ENCODE data around the gene LDAH. TPM values are rescaled to one million over a fixed set of nuclear protein-coding genes. Genes with fewer than 3 reads are reported as not detected.

LDAH gene
- total and polyA plus RNA-seq, 4 experiments from 2014 or later, result 12.3 to 23.9 (median 18.8) TPM

GRCh38 chr2:20839052-20839451 lies 16.2 kb upstream of the LDAH start:
- DNase-seq, result no peak
- Histone ChIP-seq H3K4me3 (ENCODE audit: low read length in 2 of 2) (no peak overlapping the region), H3K4me1 (ENCODE audit: insufficient read depth, low read length) (no peaks in the 10 kb centered on the region), H3K27ac (ENCODE audit: low read depth, low read length) (no peak overlapping the region), H3K9me3 (ENCODE audit: control insufficient read depth in 1 of 2, low read length in 2 of 2) (no peaks in the 10 kb centered on the region), H3K27me3 (ENCODE audit: insufficient read depth, low read length) (peaks cover 12% of the 10 kb centered on the region), H3K36me3 (ENCODE audit: insufficient read depth, low read length) (no peaks in the 10 kb centered on the region)
- intact Hi-C loops (cut with micrococcal nuclease), result no loop called here
- no peak overlapping the region for H3K27ac Mint-ChIP-seq
- H3K9me3 Mint-ChIP-seq, result peaks cover 0 to 6% (median 1%) of the 10 kb centered on the region in 8 donors
- no peaks in the 10 kb centered on the region for H3K36me3 Mint-ChIP-seq
- H3K4me1 Mint-ChIP-seq, result no peaks in the 10 kb centered on the region
- H3K27me3 Mint-ChIP-seq, result peaks cover 32 to 52% of the 10 kb centered on the region in 2 donors
- no peak overlapping the region for H3K4me3 Mint-ChIP-seq
- ChIA-PET CTCF (ENCODE audit: partially characterized antibody) (no interaction called here), POLR2A (ENCODE audit: partially characterized antibody) (no interaction called here)

- ChIA-PET POLR2A (ENCODE audit: partially characterized antibody) (no interaction called here), CTCF (ENCODE audit: partially characterized antibody) (no interaction called here)
- Histone ChIP-seq H3K4me1 (ENCODE audit: insufficient read depth, low read length) (no peaks in the 10 kb centered on the region), H3K36me3 (ENCODE audit: insufficient read depth, low read length) (no peaks in the 10 kb centered on the region), H3K4me3 (ENCODE audit: low read length in 2 of 2) (no peak overlapping the region), H3K27me3 (ENCODE audit: insufficient read depth, low read length) (peaks cover 10% of the 10 kb centered on the region), H3K9me3 (ENCODE audit: control insufficient read depth in 1 of 2, low read length in 2 of 2) (no peaks in the 10 kb centered on the region), H3K27ac (ENCODE audit: low read depth, low read length) (no peak overlapping the region)
- H3K36me3 Mint-ChIP-seq, result no peaks in the 10 kb centered on the region
- H3K27me3 Mint-ChIP-seq, result peaks cover 36 to 52% of the 10 kb centered on the region in 2 donors
- no peak overlapping the region for H3K27ac Mint-ChIP-seq
- peaks cover 0 to 6% (median 3%) of the 10 kb centered on the region in 8 donors for H3K9me3 Mint-ChIP-seq
- H3K4me1 Mint-ChIP-seq, result no peaks in the 10 kb centered on the region
- intact Hi-C loops (cut with micrococcal nuclease), result no loop called here
- DNase-seq, result no peak
- H3K4me3 Mint-ChIP-seq, result no peak overlapping the region
These were observed 15.1 kb upstream of the LDAH start for GRCh38 chr2:20838016-20838415.

GRCh38 chr2:20836521-20836920 lies 13.6 kb upstream of the LDAH start:
- no peaks in the 10 kb centered on the region for H3K9me3 ChIP-seq (ENCODE audit: control insufficient read depth in 1 of 2, low read length in 2 of 2)
- peaks cover 0 to 6% (median 3%) of the 10 kb centered on the region in 8 donors for H3K9me3 Mint-ChIP-seq
- no peak overlapping the region for H3K27ac ChIP-seq (ENCODE audit: low read depth, low read length)
- no peaks in the 10 kb centered on the region for H3K4me1 Mint-ChIP-seq
- peaks cover 32 to 45% of the 10 kb centered on the region in 2 donors for H3K27me3 Mint-ChIP-seq
- H3K36me3 Mint-ChIP-seq, result no peaks in the 10 kb centered on the region
- CTCF ChIA-PET (ENCODE audit: partially characterized antibody), result no interaction called here
- no peak overlapping the region for H3K4me3 Mint-ChIP-seq
- intact Hi-C loops (cut with micrococcal nuclease), result no loop called here
- no peak overlapping the region for H3K4me3 ChIP-seq (ENCODE audit: low read length in 2 of 2)
- no peaks in the 10 kb centered on the region for H3K36me3 ChIP-seq (ENCODE audit: insufficient read depth, low read length)
- peaks cover 3% of the 10 kb centered on the region for H3K27me3 ChIP-seq (ENCODE audit: insufficient read depth, low read length)
- H3K27ac Mint-ChIP-seq, result no peak overlapping the region
- no peaks in the 10 kb centered on the region for H3K4me1 ChIP-seq (ENCODE audit: insufficient read depth, low read length)
- DNase-seq, result no peak
- POLR2A ChIA-PET (ENCODE audit: partially characterized antibody), result no interaction called here

DNA sequence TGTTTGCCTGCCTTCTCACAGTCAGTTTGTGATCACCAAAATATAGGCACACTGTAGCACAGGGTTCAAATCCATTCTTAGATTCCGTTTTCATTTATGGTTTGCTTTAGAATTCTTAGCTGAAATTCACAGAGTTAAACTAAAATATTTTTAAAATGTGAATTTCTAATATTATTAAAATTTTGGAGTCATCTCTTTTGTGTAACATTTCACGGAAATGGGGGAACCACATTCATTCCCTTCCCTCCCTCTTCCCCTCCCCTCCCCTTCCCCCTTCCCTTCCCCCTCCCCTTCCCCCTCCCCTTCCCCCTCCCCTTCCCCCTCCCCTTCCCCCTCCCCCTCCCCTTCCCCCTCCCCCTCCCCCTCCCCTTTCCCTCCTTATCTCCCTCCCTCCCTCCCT lies 11.4 kb upstream of the LDAH start:
- peaks cover 32 to 46% of the 10 kb centered on the region in 2 donors for H3K27me3 Mint-ChIP-seq
- Histone ChIP-seq H3K36me3 (ENCODE audit: insufficient read depth, low read length) (no peaks in the 10 kb centered on the region), H3K9me3 (ENCODE audit: control insufficient read depth in 1 of 2, low read length in 2 of 2) (no peaks in the 10 kb centered on the region), H3K27me3 (ENCODE audit: insufficient read depth, low read length) (no peaks in the 10 kb centered on the region), H3K4me3 (ENCODE audit: low read length in 2 of 2) (no peak overlapping the region), H3K27ac (ENCODE audit: low read depth, low read length) (no peak overlapping the region), H3K4me1 (ENCODE audit: insufficient read depth, low read length) (no peaks in the 10 kb centered on the region)
- H3K36me3 Mint-ChIP-seq, result no peaks in the 10 kb centered on the region
- no peak overlapping the region for H3K27ac Mint-ChIP-seq
- CTCF ChIA-PET (ENCODE audit: partially characterized antibody), result interaction anchor here (0.8 kb wide), 2 partner anchors 9 to 11 kb away, joined by 3 read pairs; no protein-coding TSS in a partner anchor
- H3K4me3 Mint-ChIP-seq, result no peak overlapping the region
- intact Hi-C loops (cut with micrococcal nuclease), result no loop called here
- H3K4me1 Mint-ChIP-seq, result no peaks in the 10 kb centered on the region
- H3K9me3 Mint-ChIP-seq, result peaks cover 0 to 9% (median 4%) of the 10 kb centered on the region in 8 donors
- POLR2A ChIA-PET (ENCODE audit: partially characterized antibody), result no interaction called here
- no peak for DNase-seq

DNA sequence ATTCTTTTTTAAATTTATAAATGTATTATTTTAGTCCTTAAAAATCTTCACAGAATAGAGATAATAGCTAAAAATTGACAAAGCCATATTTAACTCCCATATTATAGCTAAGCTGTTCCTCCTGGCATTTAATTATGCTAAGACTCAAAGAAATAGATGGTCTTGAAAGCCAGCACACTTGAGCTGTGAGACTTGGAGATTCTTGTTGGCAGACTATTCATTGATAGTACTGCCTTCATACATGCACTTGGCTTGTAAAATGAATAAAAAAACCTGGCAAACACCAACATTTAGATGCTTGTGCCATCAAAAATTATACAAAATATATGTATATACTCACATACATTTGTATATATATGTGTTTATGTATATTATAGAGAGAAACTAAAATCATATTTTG lies 9.7 kb upstream of the LDAH start:
- intact Hi-C loops (cut with micrococcal nuclease), result no loop called here
- CTCF ChIA-PET (ENCODE audit: partially characterized antibody), result no interaction called here
- H3K27me3 Mint-ChIP-seq, result peaks cover 21 to 35% of the 10 kb centered on the region in 2 donors
- no peak overlapping the region for H3K27ac ChIP-seq (ENCODE audit: low read depth, low read length)
- no peak overlapping the region for H3K4me3 ChIP-seq (ENCODE audit: low read length in 2 of 2)
- no peaks in the 10 kb centered on the region for H3K27me3 ChIP-seq (ENCODE audit: insufficient read depth, low read length)
- no peaks in the 10 kb centered on the region for H3K4me1 ChIP-seq (ENCODE audit: insufficient read depth, low read length)
- no peak overlapping the region for H3K4me3 Mint-ChIP-seq
- H3K4me1 Mint-ChIP-seq, result no peaks in the 10 kb centered on the region
- no peak for DNase-seq
- peaks cover 0 to 9% (median 0%) of the 10 kb centered on the region in 8 donors for H3K9me3 Mint-ChIP-seq
- no peaks in the 10 kb centered on the region for H3K36me3 Mint-ChIP-seq
- POLR2A ChIA-PET (ENCODE audit: partially characterized antibody), result no interaction called here
- no peaks in the 10 kb centered on the region for H3K9me3 ChIP-seq (ENCODE audit: control insufficient read depth in 1 of 2, low read length in 2 of 2)
- no peaks in the 10 kb centered on the region for H3K36me3 ChIP-seq (ENCODE audit: insufficient read depth, low read length)
- no peak overlapping the region for H3K27ac Mint-ChIP-seq

- H3K9me3 Mint-ChIP-seq, result peaks cover 0 to 9% (median 0%) of the 10 kb centered on the region in 8 donors
- no peaks in the 10 kb centered on the region for H3K27me3 ChIP-seq (ENCODE audit: insufficient read depth, low read length)
- ChIA-PET CTCF (ENCODE audit: partially characterized antibody) (no interaction called here), POLR2A (ENCODE audit: partially characterized antibody) (no interaction called here)
- DNase-seq, result no peak
- no peaks in the 10 kb centered on the region for H3K9me3 ChIP-seq (ENCODE audit: control insufficient read depth in 1 of 2, low read length in 2 of 2)
- H3K36me3 ChIP-seq (ENCODE audit: insufficient read depth, low read length), result no peaks in the 10 kb centered on the region
- H3K4me1 ChIP-seq (ENCODE audit: insufficient read depth, low read length), result no peaks in the 10 kb centered on the region
- no peaks in the 10 kb centered on the region for H3K4me1 Mint-ChIP-seq
- H3K27ac ChIP-seq (ENCODE audit: low read depth, low read length), result no peak overlapping the region
- no peak overlapping the region for H3K4me3 ChIP-seq (ENCODE audit: low read length in 2 of 2)
- intact Hi-C loops (cut with micrococcal nuclease), result loop anchor here (10.0 kb wide), 1 partner anchor 775 kb away; the partner anchor contains the start of gene LAPTM4A
- H3K27me3 Mint-ChIP-seq, result peaks cover 12 to 20% of the 10 kb centered on the region in 2 donors
- H3K4me3 Mint-ChIP-seq, result peak overlapping the region in 1 of 8 donors; percentile 12
- no peak overlapping the region for H3K27ac Mint-ChIP-seq
- H3K36me3 Mint-ChIP-seq, result no peaks in the 10 kb centered on the region
These were observed 7.0 kb upstream of the LDAH start for GRCh38 chr2:20829861-20830260.

DNA sequence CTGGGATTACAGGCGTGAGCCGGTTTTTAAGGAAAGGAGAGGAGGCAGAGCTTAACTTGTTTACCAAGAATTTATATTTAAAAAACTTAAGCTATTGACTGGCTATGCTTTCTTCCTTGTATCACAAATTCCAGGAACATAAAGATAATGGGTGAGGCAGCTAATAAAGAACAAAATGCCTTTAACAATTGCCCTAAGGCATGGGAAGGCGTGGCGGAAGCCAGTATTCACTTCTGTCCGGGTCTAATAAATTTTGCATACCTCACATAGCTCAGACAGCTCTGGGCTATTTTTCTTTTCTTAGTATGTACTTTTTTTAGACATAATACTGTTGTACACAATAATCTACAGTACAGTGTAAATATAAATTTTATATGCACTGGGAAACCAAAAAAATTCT lies 1.0 kb upstream of the LDAH start:
- Mint-ChIP-seq H3K9me3 (no peaks in the 10 kb centered on the region), H3K4me1 (peaks cover 9 to 28% (median 18%) of the 10 kb centered on the region in 4 donors), H3K4me3 (peak overlapping the region in 7 of 8 donors; percentile 9 to 46 (median 40)), H3K36me3 (peaks cover 0 to 14% of the 10 kb centered on the region in 2 donors), H3K27ac (peak overlapping the region in 4 of 7 donors; percentile 55 to 98 (median 59)), H3K27me3 (no peaks in the 10 kb centered on the region)
- Histone ChIP-seq H3K27ac (ENCODE audit: low read depth, low read length) (no peak overlapping the region), H3K4me3 (ENCODE audit: low read length in 2 of 2) (no peak overlapping the region), H3K27me3 (ENCODE audit: insufficient read depth, low read length) (no peaks in the 10 kb centered on the region), H3K9me3 (ENCODE audit: control insufficient read depth in 1 of 2, low read length in 2 of 2) (no peaks in the 10 kb centered on the region), H3K4me1 (ENCODE audit: insufficient read depth, low read length) (peaks cover 3% of the 10 kb centered on the region), H3K36me3 (ENCODE audit: insufficient read depth, low read length) (no peaks in the 10 kb centered on the region)
- DNase-seq, result no peak
- POLR2A ChIA-PET (ENCODE audit: partially characterized antibody), result interaction anchor here (2.3 kb wide), 1 partner anchor 172 kb away, joined by 32 read pairs; the partner anchor contains the start of gene HS1BP3
- CTCF ChIA-PET (ENCODE audit: partially characterized antibody), result interaction anchor here (0.6 to 2.2 kb wide), 5 partner anchors 10 to 382 kb away, joined by 3 to 5 read pairs (median 3); partner anchors contain the start of gene HS1BP3
- intact Hi-C loops (cut with micrococcal nuclease), result loop anchor here (2.0 to 10.0 kb wide), 4 partner anchors 172 to 769 kb away; partner anchors contain the start of genes HS1BP3, LAPTM4A, PUM2 and RHOB

All from CD4-positive, alpha-beta memory T cell (primary cell).